GM19324 (cell line): ENCODE data around the gene ZNF787.

Experiments used
- ATAC-seq: cut with Tn5 transposase; IDR thresholded peaks from one replicate; pipeline ENCODE4 v1.9.1; 2021; ENCODE audit warnings: mild to moderate bottlenecking, moderate library complexity; ENCODE audit not compliant: unreplicated experiment, low FRiP score

Gene ZNF787

GRCh38 chr19:56144831-56145230 is 23.7 kb upstream of the ZNF787 start:
- ATAC-seq, result no peak

DNA sequence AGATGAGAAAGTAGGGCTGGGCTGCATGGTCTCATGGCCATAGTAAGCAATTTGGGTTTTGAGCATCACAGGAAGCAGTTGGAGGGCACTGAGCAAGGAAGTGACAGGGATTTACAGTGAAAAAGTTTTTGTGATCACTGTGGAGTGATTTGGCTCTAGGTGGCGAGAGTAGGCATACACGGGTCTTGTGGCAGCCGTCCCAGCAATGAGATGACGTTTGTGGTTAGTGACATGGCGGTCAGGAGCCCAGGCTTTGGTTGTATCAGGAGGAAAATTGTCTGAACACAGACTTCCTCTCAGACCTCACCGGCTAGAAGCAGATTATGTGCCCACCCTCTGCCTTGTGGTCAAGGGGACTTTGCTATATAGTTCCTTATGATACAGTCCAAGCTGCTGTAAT is 23.3 kb upstream of the ZNF787 start:
- ATAC-seq, result no peak

DNA sequence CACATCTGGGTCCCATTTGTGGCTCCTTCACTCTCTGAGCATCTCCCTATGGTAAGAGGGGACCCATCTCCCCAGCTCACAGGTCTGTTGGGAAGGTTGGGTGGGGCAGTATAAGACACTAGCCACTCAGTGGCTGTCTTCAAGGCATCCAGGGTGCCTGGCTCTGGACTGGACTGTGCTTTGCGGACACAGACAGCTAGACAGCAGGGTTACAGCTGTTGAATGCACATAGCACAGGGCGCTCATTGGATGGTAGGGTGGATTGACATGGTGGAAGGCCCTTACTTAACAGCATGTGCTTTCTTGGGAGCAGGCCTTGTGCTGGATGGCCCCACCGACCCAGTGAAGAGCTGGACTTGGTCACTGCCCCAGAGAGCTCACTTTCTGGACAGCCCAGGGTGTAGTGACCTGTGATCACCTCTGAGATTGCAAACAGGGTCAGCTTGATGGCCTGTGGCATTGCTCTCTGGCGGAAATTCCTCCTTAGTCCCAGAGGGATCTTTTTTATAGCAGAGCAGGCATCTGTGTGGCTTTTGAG is 21.9 kb upstream of the ZNF787 start:
- ATAC-seq, result no peak

DNA sequence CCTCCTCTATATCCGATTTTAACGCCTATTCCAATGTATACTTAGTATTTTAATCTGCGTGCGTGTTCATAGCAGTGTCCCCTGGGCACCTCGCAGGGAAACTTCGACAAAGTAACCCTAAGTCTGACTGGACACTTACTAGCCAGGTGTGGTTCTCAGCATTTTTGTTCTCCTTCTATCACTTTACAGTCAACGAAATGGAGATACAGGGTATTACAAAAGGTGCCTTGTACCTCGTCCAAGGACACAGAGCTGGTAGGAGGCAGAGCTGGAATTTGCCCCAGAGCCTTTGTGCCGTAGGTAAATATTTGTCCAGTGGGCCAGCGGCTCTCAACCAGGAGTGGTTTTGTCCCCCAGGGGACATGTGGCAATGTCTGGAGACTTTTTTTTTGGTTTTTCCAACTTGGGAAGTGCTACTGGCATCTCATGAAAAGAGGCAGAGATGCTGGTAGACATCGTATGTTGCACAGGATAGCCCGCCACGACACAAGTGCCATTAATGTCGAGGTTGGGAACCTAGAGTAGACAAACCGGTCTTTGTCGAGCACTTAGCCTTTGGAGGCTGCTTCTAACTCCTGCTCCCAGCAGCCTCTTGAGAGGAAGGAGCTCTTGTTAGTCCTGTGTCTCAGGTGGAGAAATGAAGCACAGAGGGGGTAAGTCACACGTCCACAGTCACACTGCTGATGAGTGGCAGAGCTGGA is 21.1 kb upstream of the ZNF787 start:
- ATAC-seq, result no peak

DNA sequence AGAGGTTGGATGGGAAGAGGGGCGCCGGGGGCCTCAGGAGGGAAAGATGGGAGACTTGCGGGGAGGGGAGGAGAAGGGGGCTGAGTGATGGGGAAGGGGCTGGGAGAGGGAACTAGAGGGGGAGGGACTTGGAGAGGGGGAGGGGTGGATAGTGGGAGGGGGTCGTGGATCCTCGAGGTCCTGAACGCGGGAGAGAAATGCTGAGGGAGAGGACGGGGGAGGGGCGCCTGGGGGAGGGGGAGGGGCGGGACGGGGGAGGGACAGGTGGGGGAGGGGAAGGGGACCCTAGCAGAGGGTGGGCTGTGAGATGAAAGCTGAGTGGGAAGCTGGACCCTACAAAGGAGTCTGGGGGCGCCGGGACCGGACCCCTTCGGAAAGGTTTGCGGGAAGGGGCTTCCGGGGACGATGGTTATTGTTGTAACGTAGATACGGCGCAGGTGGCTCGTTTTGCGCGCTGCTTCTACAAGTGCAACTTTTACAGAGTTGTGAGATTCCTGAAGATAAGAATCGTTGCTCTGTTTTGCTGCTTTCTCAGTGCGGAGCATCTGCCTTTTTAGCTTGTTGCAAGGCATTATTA is 20.4 kb upstream of the ZNF787 start:
- no peak for ATAC-seq

DNA sequence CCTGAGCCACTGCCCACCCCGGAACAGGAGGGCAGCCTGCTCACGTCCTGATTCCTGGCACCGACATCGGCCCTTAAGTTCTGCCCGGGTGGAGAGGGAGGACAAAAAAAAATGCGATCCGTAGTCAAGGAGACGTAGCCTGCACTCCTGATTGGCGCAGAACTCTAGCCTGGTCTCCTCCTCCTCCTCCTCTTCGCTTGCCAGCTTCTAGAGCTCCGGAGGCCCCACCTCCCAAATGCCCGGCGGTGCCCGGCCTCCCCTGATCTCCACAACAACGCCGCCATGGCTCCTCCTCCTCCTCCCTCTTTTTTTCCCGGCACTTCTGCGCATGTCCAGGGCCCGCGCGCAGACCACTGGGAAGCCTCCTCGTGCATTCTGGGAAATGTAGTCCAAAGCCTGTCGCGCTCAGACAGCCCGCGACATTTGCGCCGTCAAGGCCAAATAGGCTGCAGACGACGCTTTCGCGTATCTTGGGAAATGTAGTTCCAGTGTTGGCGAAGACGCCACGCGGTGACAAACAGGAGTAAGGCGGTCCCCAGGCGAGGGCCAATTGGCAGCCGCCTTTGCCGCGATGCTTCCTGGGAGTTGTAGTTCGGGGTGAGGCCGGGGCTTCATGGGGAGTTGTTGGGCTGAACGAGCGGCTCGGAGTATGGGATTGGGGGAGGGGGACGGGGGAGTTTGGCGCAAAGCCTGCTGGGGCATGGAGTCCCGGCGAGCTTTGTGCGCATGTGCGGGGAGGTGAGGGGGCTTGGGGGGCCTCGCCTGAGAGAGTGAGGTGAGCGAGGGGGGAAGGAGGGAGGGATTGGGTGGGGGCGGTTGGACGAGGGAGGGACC is 19.7 kb upstream of the ZNF787 start, which contains the start of gene ZNF444:
Gene ZNF444 (plus strand): TSS at position 705 of the 834 bp plus-strand sequence. CDS start 5,625 bp downstream, outside the sequence.
- ATAC-seq, result peak; percentile 93

DNA sequence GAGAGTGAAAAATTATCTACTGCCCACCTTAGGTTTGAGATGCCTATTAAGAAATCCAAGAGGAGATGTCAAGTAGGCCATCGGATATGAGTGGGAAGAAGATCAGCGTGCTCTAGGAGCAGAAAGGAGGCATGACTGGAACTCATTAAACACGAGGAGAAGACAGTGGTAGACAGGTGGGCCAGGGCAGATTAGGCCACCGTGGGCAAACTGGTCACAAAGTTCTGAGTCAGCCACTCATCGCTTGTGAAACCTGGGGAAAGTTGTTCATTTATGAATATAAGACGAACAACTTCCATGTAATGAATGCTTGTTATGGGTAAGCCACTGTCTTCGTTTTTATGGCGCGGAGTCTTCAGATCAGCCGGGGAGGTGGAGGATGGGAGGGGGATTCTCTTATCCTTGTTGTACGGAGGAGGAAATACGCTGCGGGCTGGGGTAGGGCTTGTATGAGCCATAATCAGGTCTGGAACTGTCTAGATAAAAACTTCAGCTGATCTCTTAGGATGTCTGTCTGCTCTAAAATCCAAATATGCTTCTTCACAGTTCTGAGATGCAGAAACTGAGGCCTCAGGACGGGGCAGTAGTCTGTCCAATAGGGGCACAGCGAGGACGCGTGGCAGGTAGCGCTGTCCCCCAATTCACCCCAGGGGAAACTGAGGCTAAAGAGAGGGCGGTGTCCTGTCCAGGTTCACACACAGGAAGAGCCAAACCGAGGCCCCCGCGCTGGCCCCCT is 18.9 kb upstream of the ZNF787 start:
- ATAC-seq, result no peak

GRCh38 chr19:56138069-56138468 is 17.0 kb upstream of the ZNF787 start:
- no peak for ATAC-seq

GRCh38 chr19:56137405-56137804 is 16.3 kb upstream of the ZNF787 start:
- no peak for ATAC-seq

DNA sequence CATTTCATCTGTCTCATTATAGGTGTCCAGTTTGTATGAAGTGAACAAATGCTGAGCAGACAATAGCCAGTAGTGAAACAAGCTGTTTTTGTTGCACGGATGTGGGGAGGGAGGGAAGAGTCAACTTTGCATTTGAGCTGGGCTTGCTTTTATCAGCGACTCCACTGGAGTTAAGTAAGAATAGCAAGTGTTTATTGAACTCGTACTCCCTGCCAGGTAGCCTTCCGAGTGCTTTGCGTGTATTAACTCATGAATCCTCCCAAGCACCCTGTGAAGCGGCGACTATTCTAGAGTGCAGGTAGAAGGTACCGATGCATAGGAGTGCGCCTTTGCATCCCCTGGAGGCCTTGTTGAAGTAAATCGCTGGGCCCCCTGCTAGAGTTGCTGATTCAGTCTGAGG is 15.3 kb upstream of the ZNF787 start:
- no peak for ATAC-seq

DNA sequence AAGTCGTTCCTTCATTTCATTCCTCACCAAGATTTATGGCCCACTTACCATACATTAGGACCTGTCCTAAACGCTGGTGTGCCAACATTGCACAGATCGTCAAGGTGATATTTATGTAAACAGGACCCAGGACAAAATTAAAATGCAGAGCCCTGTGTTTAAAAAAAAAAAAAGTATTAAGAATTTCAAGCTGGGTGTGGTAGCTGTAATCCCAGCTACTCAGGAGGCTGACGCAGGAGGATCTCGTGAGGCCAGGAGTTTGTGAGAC is 13.5 kb upstream of the ZNF787 start:
- no peak for ATAC-seq

- ATAC-seq, result no peak
Observed at GRCh38 chr19:56133858-56134653, 13.0 kb upstream of the ZNF787 start.

- ATAC-seq, result no peak
Observed at GRCh38 chr19:56132316-56132822, 11.3 kb upstream of the ZNF787 start.

GRCh38 chr19:56131651-56132050 is 10.6 kb upstream of the ZNF787 start:
- no peak for ATAC-seq

DNA sequence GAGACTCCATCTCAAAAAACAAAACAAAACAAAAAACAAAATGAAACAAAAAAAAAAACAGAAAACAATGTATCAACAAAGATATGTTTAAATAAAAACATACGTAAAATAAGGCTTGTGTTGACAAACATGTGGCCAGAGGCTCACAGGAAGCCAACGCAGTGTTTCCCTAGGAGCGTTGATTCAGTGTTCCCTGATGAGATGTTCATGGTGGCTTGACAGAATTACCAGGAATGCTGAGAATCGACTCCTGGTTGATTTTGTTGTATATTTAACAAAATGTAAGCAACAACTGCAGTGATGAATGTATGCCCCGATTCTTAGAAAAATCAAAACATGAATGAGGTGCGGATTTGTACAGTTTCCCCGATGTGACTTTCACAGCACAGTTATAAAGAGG is 8.9 kb upstream of the ZNF787 start:
- ATAC-seq, result no peak

DNA sequence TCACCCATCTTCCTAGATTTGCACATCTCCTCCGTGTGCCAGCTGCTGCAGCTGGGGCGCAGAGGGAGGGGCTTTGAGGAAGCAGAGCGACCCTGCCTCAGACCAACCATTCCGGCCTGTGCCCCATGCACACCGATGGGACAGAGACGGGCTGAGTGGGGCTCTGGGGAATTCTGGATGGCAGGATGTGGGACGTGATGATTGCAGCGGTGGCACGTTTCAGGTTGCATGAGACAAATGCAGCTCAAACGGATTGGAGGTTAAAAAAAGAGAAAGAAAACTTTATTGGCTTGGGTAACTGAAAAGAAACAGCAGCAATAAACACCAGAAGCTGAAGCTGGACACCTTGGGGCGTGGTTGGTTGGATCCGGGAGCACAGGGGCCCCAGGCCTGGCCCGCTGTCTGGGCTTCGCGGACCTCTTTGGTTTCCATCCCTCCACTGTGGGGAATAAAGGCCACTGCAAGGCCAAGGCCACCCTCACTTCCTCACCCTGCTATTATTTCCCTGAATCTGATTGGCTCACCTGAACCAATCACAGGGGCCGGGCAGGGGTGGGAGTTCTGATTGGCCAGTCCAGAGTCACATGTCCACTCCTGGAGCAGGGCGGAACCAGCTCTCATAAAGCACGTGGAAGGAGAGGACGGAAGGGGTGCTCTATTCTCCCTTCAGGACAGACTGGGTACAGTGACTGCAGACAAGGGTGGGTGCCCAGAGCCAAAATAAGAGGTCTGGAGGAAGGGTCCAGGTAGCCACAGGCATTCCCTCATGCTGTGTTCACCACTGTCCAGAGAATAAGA is 6.1 kb upstream of the ZNF787 start:
- ATAC-seq, result no peak

DNA sequence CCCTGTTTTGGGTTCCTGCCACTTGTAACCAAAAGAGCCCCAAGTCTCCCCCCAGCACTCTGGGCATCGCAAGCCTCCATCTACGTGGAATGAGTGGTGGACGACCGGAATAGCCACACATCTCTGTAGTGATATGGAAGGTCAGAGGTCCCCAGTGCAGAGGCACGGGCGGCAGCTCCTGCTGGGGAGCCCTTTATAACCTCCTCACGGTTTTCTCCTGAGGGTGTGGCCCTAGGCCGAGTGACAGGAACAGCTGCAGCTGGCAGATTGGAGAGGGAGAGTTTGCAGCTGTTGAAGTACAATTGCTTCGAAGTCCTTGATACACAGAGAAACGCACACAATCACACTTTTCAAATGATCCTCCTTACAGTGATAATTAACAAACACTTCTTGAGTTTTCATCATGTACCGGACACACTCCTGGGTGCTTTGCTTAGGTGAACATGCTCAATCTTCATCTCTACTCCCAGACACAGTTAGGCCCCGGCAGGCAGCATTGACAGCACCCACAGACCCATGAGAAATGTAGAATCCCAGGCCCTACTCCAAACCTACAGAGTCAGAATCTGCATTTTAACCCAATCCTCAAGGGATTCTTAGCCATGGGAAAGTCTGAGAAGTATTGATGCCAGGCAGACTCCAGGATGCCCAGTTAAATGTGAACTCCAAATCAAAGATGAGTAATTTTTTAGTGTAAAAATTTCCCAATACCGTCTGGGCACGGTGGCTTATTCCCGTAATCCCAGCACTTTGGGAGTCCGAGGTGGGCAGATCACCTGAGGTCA is 4.9 kb upstream of the ZNF787 start:
- no peak for ATAC-seq

DNA sequence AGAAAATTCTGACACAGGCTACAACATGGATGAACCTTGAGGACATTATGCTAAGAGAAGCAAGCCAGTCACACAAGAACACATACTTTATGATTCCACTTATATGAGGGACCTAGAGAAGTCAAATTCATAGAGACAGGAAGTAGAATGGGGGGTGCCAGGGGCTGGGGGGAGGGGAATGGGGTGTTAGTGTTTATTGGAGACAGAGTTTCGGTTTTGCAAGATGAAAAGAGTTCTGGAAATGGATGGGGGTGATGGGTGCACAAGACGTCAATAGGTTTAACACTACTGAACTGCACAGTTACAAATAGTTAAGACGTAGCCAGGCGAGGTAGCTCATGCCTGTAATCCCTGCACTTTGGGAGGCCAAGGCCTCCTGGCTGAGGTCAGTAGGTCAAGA is 3.5 kb upstream of the ZNF787 start:
- no peak for ATAC-seq
